ENCODE measurements around the gene THRSP.

- TF ChIP-seq EP300 (IDR thresholded peaks at IDR 0.05): no peak
- TF ChIP-seq POLR2A (IDR thresholded peaks at IDR 0.05): no peak
- TF ChIP-seq POLR2AphosphoS5 (IDR thresholded peaks at IDR 0.05): no peak
These were observed 21.7 kb upstream of the THRSP start for GRCh38 chr11:78041843-78042440.

Data from stomach (tissue), 4 donors.